ENCODE results near the gene MAJIN.

MAJIN gene

GRCh38 chr11:64932324-64932723 is 39.6 kb downstream of the MAJIN start:
- Histone ChIP-seq H3K9me2 (replicated peaks; ENCODE audit: insufficient read depth, low read length) (no peaks in the 10 kb centered on the region), H3K27me3 (ENCODE audit: low read length) (no peaks in the 10 kb centered on the region), H3K9ac (ENCODE audit: low read length) (no peak overlapping the region), H3K36me3 (ENCODE audit: low read length) (no peaks in the 10 kb centered on the region), H4K20me1 (ENCODE audit: low read depth, low read length) (no peaks in the 10 kb centered on the region), H3F3A (ENCODE audit: insufficient read depth) (no peaks in the 10 kb centered on the region), H3K4me3 (ENCODE audit: insufficient read depth, low read length, poor library complexity, severe bottlenecking) (no peak overlapping the region), H3K79me2 (ENCODE audit: insufficient read depth, low read length) (no peaks in the 10 kb centered on the region), H2AFZ (ENCODE audit: low read depth, low read length, severe bottlenecking) (no peak overlapping the region), H3K27ac (ENCODE audit: low read depth, low read length) (no peak overlapping the region), H3K4me2 (ENCODE audit: low read depth, low read length, poor library complexity, severe bottlenecking) (no peak overlapping the region), H3K9me3 (ENCODE audit: insufficient read depth, low read length) (no peaks in the 10 kb centered on the region)
- TF ChIP-seq EZH2phosphoT487 (conservative IDR thresholded peaks at IDR 0.05; ENCODE audit: low read length), result no peak
- TF ChIP-seq CTCF (IDR thresholded peaks at IDR 0.05; ENCODE audit: insufficient read depth, low read length, poor library complexity, severe bottlenecking), result no peak

GRCh38 chr11:64931290-64931689 is 40.6 kb downstream of the MAJIN start:
- Histone ChIP-seq H3K27me3 (ENCODE audit: low read length) (no peaks in the 10 kb centered on the region), H3K4me3 (ENCODE audit: insufficient read depth, low read length, poor library complexity, severe bottlenecking) (no peak overlapping the region), H3K36me3 (ENCODE audit: low read length) (no peaks in the 10 kb centered on the region), H3K4me2 (ENCODE audit: low read depth, low read length, poor library complexity, severe bottlenecking) (no peak overlapping the region), H3F3A (ENCODE audit: insufficient read depth) (no peaks in the 10 kb centered on the region), H3K9ac (ENCODE audit: low read length) (no peak overlapping the region), H3K79me2 (ENCODE audit: insufficient read depth, low read length) (no peaks in the 10 kb centered on the region), H3K9me3 (ENCODE audit: insufficient read depth, low read length) (no peaks in the 10 kb centered on the region), H4K20me1 (ENCODE audit: low read depth, low read length) (no peaks in the 10 kb centered on the region), H3K27ac (ENCODE audit: low read depth, low read length) (no peak overlapping the region), H2AFZ (ENCODE audit: low read depth, low read length, severe bottlenecking) (no peak overlapping the region), H3K9me2 (replicated peaks; ENCODE audit: insufficient read depth, low read length) (no peaks in the 10 kb centered on the region)
- TF ChIP-seq EZH2phosphoT487 (conservative IDR thresholded peaks at IDR 0.05; ENCODE audit: low read length), result no peak
- TF ChIP-seq CTCF (IDR thresholded peaks at IDR 0.05; ENCODE audit: insufficient read depth, low read length, poor library complexity, severe bottlenecking), result no peak

- H3K9ac ChIP-seq (ENCODE audit: low read length), result no peak overlapping the region
- no peak overlapping the region for H3K4me3 ChIP-seq (ENCODE audit: insufficient read depth, low read length, poor library complexity, severe bottlenecking)
- no peaks in the 10 kb centered on the region for H3K79me2 ChIP-seq (ENCODE audit: insufficient read depth, low read length)
- TF ChIP-seq CTCF (IDR thresholded peaks at IDR 0.05; ENCODE audit: insufficient read depth, low read length, poor library complexity, severe bottlenecking), result no peak
- no peak for TF ChIP-seq EZH2phosphoT487 (conservative IDR thresholded peaks at IDR 0.05; ENCODE audit: low read length)
- H3K36me3 ChIP-seq (ENCODE audit: low read length), result no peaks in the 10 kb centered on the region
- no peak overlapping the region for H3K27ac ChIP-seq (ENCODE audit: low read depth, low read length)
- H4K20me1 ChIP-seq (ENCODE audit: low read depth, low read length), result no peaks in the 10 kb centered on the region
- H3F3A ChIP-seq (ENCODE audit: insufficient read depth), result no peaks in the 10 kb centered on the region
- no peak overlapping the region for H2AFZ ChIP-seq (ENCODE audit: low read depth, low read length, severe bottlenecking)
- H3K27me3 ChIP-seq (ENCODE audit: low read length), result no peaks in the 10 kb centered on the region
- H3K9me3 ChIP-seq (ENCODE audit: insufficient read depth, low read length), result no peaks in the 10 kb centered on the region
- no peak overlapping the region for H3K4me2 ChIP-seq (ENCODE audit: low read depth, low read length, poor library complexity, severe bottlenecking)
- no peaks in the 10 kb centered on the region for H3K9me2 ChIP-seq (replicated peaks; ENCODE audit: insufficient read depth, low read length)
Measured at GRCh38 chr11:64930340-64930739, 41.6 kb downstream of the MAJIN start.
